Stimulated activated CD8-positive, alpha-beta memory T cell treated with anti-CD3 and anti-CD28 coated beads, Interleukin-7, amount 100 ng/mL, for 48 hours (primary cell): ENCODE data around the gene GRP.

Source experiments
- DNase-seq, 2 donors: peaks; one replicate each; pipeline ENCODE4 v3.0.0-alpha.2; 2020; ENCODE audit warnings: low read depth in 1 of 2; ENCODE audit errors: extremely low read depth in 1 of 2

The GRP gene

DNA sequence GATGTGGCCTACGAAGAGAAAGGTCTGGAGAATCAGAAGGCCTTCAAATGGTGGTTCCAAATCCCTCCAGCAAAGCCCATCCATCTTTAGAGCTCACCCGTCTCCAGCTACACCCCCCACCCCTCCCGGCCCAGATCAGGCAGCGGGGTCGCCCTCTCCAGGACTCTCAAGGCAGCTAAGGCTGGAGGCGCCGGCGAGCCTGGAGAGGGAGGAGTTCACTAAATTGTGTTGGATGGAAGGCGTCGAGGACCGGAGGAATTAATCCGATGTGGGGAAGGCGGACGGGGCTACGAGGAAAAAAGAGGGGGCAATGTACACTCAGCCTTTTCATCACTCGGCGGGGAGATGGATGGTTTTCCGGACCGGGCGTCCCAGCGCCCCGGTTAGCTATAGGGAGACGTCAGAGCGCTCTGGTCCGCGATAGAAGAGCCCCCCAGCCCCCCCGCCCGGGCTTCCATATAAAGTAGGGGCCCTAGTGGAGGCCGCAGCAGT lies at the start of gene GRP:
GRP (plus strand) TSS at position 487 of the 492 bp plus-strand sequence. CDS start 108 bp downstream, outside the sequence.
- no peak for DNase-seq

- DNase-seq, result no peak
These were observed 47.2 kb upstream of the GRP start for GRCh38 chr18:59172664-59173249.

DNA sequence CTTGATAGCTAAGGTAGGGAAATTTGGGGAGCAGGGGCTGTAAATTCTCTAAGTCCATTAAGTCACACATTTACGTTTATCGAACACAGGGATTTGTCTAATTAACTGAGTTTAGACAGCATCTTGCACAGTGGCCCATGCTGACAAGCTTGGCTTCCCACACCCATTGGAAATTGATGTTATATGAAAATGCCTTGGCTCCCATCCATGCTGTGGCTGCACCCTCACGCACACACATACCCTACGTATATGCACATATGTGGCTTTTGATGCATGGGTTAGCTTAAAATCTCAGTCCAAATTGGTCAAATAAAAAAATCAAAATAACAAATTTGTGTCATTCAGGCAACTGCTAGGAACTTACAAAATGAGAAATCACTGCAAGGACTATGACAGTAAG lies 42.5 kb upstream of the GRP start:
- no peak for DNase-seq

DNA sequence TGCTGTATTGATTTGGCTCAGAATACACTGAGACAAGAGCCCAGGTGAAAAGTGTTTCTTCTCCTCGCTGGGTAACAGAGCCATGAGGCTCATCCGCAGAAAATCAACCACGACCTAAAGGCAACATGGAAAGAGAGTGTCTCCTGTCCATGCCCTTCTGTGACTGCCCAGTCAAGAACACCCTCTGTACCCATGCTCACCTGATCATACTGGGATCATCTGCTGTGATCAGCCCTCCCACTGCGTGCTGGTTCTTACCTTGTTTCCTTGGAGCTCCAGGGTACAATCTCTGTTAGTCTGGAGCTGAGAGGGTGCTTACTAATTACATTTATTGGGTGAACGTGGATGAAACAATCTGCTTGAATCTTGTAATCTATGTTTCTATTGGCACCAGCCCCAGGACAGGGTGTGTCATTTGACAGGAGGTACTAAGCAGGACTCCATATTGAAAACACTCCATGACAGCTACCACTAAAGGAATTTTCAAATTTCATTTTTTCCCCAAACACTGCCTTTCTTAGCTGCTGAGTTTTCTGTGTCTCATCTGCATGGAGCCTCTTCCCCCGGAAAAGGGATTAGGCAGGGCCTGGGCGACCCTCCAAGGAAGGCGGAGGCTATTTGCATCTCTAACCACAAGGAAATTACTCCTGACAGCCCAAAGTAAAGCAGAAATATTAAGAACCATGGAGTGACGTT lies 39.7 kb upstream of the GRP start:
- no peak for DNase-seq

DNA sequence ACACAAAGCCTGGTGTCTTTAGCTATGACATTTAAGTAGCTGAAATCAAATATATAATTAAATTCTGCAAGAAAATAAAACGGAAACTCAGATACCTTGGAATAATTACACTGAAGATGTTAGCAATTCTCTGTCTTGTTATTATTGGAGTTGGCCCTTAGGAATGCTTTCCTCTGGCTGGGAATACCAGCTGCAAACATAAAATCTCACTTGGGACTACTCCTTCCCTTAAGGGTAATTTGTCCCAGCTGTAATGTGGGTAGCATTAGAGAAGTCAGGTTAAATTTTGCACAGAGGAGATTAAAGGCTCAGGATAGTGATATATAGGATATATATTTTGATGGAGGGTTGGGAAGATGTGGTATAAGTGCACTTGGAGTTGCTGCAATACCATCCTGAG lies 37.3 kb upstream of the GRP start:
- DNase-seq, result no peak

DNA sequence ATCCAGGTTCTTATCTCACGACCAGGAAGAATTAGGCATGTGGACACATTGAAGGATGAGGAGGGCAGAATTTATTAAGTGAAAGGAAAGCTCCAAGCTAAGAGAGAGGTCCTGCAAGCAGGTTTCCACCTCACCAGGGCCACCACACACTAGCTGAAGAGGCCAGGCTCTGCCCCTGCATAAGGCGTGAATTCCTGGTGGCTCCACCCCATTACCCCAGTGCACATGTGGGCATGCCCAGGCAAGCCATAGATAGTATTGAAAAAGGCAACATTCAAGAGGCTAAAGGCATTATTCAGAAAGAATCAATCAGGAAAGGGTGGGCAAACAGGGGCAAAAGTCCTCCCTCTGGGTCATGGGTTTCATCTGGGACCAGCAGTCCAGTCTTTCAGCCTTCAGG lies 30.9 kb upstream of the GRP start:
- DNase-seq, result no peak

- DNase-seq, result no peak
These were observed 30.2 kb upstream of the GRP start for GRCh38 chr18:59189746-59190145.

- DNase-seq, result no peak
These were observed 23.7 kb upstream of the GRP start for GRCh38 chr18:59196161-59196725.

GRCh38 chr18:59197636-59198035 lies 22.3 kb upstream of the GRP start:
- no peak for DNase-seq

GRCh38 chr18:59198215-59198614 lies 21.7 kb upstream of the GRP start:
- DNase-seq, result no peak

DNA sequence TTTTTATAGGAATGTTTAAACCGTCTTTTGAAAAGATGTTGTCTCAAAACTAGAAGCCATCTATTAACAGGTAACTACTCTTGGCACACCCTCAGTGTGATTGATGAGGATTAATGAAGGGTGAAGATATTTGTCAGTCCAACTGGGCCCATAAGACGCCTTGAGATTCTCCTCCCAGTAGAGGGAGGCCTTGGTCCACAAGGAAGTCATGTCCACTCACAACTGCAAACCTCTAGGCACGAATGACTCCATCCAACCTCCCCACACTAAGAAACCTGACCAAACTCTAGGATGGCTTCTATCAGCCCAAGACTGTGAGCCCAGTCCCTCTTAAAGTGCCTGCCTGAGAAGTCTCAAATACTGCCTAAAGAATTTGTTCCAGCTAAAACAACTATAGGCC lies 19.2 kb upstream of the GRP start:
- DNase-seq, result no peak

DNA sequence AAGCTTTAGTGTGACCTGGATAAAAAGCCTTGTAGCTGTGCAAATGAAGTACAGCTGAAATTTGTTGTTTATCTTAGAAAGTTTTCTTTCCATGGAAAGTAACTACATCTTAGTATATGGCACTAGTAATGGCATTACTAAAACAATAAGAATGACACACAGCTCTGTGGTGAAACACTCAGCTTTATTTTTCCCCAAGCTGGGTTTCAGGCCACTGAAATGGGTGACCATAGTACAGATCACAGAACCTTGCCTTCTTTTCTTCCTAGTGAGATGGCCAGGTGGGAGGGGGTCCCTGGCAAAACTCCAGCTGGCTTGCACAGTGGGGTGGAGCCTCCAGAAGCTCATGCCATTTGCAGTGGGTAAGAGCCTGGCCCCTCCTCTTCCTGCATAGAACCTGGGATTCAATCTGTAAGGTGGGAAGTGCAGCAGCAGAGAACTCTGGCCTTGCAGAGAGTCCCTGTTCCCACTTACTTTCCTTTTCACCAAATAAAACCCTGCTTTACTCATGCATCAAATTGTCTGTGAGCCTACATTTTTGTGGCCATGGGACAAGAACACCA lies 17.6 kb upstream of the GRP start:
- DNase-seq, result peak in 1 of 2 donors; percentile 2

DNA sequence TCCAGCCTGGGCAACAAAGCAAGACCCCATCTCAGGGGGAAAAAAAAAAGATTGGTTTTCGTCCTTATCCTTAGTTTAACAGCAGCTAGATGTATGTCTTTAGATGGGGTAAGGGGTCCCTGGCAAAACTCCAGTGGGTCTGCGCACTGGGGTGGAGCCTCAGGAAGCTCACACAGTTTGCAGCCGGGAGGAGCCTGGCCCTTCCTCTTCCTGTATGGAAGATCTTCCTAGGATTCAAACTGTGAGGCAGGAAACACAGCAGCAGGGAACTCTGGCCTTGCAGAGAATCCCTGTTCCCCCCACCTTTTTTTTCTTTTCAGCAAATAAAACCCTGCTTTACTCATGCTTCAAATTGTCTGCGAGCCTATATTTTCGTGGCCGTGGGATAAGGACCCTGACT lies 12.5 kb upstream of the GRP start:
- no peak for DNase-seq

- DNase-seq, result no peak
These were observed 11.3 kb upstream of the GRP start for GRCh38 chr18:59208602-59209125.

GRCh38 chr18:59210299-59210698 lies 9.7 kb upstream of the GRP start:
- no peak for DNase-seq

GRCh38 chr18:59211629-59212028 lies 8.3 kb upstream of the GRP start:
- DNase-seq, result no peak

DNA sequence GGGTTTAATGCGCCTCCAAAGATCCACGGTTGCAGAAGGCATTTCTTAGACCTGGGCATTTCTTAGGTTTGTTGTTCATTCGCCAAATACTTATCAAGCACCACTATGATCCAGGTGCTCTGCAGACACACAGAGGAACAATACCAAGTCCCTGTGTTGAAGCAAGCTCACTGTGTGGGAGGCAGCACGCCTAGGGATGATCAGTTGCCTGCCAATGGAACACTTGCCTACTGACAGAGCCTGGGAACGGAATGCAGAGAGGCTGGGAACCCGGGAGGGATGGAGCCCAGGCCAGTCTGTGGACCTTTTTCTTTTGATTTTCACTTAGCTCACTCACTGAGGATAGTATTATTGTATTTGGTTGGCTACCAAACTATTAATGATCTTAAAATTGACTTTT lies 1.9 kb upstream of the GRP start:
- no peak for DNase-seq

- no peak for DNase-seq
These were observed 316 bp downstream of the GRP start for GRCh38 chr18:59220164-59220783.

GRCh38 chr18:59220784-59221765 lies 1.1 kb downstream of the GRP start:
- DNase-seq, result no peak

DNA sequence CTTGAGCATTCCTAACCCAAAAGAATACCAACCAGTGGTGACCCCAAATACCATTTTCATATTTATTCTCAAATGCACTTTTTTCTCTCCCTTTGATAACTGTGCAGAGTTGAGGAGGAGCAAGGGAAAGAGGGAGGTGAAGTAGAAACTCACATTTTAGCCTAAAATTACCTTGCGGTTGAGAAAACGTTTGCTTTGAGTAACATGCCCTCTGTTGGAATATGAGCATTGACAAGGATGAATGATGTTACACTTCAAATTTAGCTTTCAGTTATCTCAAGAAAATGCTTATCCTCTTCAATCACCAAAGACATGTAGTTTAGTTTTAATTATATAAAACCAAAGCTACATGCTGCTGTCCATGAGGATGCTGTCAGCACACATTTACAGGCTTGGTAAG lies 2.4 kb downstream of the GRP start:
- no peak for DNase-seq
